Stimulated activated CD4-positive, alpha-beta T cell treated with anti-CD3 and anti-CD28 coated beads, Interleukin-4, amount 100 ng/mL, for 1 hour (primary cell): ENCODE data around the gene SH3BP1.

Source experiments
- DNase-seq: peaks from one replicate; pipeline ENCODE4 v3.0.0-alpha.2; 2020

The SH3BP1 gene

DNA sequence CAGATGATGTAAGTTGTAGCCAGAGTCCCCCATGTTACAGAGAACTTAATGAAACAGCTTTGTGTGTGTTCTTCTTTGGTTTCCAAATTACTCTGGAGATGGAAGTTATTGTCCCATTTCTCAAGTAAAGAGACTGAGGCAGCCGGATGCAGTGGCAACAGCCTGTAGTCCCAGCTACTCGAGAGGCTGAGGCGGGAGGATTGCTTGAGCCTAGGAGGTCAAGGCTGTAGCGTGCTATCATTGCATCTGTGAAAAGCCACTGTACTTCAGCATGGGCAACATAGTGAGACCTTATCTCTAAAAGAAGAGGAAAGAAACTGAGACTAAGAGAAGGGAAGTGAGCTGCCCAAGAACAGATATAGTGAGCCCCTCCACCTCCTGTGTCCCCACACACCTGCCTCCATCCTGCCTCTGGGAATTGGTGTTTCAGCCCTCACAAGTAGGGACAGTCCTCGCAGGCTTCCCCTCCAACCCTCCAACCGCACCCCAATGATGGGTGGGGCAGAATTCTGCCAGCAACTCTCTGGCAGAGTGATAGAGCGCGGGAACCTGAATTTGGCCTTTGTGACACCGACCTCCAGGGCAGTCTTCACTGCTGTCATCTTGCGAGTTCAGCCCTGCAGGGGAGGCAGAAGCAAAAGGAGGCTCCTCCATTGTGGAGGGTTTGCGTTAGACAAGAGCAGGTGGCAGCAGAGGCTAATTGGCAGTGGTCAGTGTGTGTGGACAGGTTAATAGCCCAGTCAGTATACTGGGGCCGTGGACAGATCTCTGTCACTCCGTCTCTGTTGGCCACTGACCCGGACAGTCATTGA, 20.6 kb downstream of the SH3BP1 start:
- no peak for DNase-seq

DNA sequence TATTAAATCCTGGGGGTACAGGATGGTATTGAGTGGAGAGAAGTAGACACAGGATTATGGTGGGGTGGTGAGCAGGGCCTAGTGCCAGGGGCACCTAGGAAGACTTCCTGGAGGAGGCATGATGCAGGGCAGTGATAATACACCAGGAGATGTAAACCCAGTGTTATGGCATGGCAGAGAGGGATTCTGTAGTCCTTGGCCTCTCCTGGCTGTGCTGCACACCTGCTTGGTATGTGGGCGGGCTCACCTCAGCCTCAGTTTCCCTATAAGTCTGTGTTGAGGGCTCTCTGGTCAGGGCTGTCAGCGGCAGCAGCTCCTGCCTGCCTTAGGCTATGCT, 21.2 kb downstream of the SH3BP1 start:
- DNase-seq: no peak

DNA sequence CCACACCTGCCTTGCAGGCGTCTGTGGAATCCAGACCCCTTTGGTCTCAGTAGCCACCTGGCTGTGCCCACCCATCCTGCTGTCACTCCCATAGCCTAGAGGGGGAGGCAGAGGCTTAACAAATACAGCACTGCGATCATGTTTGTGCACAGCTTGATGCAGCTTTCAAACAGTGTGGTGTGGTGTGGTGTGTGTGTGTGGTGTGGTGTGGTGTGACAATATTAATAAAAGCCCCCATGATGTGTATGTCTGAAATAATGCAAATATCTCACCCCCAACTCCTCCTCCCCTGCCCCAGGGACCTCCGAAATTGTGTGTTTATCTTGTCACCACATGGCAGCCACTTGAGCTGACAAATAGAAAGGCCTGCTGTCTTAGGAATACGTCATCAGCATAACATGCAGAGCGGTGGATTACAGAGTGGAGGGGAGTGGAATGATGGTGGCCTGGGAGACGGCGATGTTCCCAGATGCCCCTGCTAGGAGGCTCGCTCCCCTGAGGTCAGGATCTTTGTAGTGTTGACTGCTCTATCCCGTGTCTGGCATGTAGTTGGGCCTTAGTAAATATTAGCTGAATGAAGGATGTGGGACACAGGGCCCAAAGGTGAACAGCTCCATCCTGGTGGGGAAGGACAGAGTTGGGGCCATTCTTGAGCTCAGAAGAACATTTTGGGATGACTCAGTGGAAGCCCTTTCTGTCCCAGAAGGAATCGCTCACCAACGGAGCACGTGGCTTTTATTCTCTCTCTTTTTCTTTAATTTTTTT, 21.9 kb downstream of the SH3BP1 start:
- DNase-seq: no peak

DNA sequence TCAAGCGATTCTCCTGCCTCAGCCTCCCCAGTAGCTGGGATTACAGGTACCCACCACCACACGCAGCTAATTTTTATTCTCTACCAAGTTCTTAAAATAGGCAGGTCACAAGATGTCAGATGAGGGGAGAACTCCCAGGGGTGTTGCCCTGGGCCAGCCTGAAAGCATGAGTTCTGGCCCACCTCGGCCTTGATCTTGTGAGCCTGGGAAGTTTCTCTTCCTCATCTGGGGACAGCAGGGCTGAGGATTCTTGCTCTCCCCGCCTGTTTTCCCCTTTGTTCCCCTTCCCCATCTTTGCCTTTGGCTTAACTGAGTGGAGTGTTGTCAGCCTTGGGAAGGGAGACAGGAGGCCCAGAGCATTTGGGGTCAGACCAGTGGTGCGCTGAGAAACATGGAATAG, 22.6 kb downstream of the SH3BP1 start:
- DNase-seq: no peak

DNA sequence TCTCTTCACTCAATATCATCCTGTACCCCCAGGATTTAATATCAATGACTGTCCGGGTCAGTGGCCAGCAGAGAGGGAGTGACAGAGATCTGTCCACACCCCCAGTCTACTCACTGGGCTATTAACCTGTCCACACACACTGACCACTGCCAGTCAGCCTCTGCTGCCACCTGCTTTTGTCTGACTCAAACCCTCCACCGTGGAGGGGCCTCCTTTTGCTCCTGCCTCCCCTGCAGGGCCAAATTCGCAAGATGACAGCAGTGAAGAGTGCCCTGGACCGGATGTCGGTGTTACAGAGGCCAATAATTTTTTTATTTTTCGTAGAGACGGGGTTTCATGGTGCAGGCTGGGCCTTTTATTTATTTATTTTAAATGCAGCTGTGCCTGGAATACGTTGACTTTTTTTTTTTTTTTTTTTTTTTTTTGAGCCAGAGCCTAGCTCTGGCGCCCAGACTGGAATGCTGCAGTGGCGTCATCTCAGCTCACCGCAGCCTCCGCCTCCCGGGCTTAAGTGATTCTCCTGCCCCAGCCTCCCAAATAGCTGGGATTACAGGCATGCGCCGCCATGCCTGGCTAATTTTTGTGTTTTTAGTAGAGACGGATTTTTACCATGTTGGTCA, 24.2 kb downstream of the SH3BP1 start:
- no peak for DNase-seq

DNA sequence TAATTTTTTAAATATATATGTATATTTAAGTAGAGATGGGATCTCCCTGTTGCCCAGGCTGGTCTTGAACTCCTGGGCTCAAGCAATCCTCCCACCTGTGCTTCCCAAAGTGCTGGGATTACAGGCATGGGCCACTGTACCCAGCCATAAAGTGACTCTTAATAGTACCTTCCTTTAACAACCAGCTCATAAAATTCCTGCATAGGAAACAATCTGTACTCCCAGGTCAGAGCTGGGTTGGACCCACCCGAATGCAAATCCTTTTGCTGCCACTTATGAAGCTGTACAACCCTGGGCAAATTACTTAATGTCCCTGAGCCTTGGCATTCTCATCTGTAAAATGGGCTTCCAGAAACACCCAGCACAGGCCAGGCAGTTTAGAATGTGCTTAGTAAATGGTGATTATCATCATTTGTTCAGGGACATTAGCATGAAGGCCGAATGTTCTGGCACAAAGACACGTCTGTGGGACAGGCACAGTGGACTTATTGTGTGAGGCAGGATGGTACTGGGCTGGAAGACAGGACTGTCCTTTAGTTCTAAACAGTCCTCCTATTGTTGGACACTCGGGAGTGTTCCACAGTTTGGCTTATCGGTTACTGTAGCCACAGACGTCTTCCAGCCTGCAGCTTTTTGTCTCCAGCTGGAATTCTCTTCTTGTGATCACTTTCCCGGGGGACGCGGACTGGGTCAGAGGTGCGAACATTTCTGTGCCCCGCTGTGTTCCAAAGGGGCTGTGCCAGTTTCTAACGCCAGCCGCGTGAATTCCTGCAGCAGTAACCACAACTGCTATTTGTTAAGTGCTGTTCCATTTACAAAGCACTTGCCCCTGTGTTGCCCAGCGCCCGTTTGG, 25.0 kb downstream of the SH3BP1 start:
- DNase-seq: no peak

DNA sequence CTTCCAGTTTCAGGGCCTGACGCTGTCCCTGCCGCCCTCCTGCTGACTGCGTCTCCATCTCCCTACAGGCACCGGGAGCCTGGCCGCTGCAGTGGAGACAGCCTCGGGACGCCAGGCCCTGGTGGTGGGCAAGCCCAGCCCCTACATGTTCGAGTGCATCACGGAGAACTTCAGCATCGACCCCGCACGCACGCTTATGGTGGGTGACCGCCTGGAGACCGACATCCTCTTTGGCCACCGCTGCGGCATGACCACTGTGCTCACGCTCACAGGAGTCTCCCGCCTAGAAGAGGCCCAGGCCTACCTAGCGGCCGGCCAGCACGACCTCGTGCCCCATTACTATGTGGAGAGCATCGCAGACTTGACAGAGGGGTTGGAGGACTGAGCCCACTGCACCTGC, 26.0 kb downstream of the SH3BP1 start:
- DNase-seq: no peak

DNA sequence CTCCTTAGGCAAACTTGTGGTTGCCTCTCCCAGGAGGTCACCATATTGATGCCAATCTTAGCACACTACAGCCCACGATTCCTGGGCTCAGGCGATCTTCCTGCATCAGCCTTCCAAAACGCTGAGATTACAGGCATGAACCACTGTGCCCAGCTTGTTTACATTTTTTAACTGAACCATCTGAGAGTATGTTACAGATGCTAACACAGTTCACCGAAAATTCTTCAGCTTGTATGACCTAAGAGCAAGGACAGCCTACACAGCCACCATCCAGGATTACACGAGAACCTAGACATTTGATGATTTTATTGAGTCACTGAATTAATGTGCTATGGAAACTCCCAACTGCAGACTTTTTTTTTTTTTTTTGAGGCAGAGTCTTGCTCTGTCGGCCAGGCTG, 30.1 kb downstream of the SH3BP1 start:
- DNase-seq: no peak

DNA sequence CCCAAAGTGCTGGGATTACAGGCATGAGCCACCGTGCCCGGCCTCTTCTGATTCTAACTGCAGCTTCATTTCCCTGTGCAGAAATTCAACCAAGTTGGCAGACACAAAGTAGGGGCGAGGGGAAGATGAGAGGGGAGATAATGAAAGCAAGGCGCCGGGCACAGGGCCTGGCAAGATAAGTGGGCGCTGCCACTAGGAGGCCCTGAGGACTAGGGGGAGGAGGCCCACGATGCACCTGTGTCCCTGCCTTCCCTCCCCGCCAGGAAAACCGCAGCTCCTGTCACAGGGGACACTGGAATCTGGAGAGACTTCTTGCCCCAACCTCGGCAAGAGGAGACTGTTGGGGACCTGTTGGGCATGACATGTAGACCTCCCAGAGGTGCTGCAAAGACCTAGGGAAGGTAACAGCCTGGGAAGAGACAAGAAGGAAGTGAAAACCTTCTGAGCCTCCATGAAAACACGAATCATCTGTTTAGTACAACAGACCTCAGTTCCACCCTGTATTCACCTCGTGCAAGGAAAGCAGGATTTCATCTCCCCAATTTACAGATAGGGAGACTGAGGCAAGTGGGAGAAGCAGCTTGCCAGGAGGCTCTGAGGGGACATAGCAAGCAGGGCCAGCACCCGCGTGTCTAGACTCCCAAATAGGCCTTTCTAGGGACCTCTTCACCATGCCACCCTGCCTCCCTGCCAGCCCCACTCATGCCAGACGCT, 32.9 kb downstream of the SH3BP1 start:
- no peak for DNase-seq

DNA sequence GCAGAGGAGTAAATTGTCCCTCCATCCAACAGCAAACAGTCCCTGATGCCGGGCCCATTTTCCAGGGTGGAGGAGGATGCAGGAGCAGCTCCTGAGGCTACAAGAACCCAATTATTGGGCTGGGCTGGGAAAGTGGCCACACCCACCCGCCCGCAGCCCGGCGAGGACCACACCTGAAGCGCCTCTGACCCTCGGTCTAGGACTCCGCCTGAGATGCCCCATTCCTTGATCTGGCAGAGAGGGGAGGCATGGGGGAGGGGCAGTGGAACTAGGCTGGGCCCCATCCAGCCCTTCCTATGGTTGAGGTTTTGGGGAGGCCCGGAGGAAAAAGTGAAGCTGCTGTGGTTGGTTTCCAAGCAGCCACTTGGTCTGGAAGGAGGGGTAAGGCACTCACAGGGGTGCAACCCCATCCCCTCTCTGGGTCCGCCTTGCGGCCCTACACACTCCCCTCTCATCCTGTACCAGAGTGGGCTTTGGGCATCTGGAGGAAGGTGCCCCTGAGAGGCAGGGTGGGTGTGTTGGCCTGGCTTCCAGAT, 33.5 kb downstream of the SH3BP1 start:
- no peak for DNase-seq

DNA sequence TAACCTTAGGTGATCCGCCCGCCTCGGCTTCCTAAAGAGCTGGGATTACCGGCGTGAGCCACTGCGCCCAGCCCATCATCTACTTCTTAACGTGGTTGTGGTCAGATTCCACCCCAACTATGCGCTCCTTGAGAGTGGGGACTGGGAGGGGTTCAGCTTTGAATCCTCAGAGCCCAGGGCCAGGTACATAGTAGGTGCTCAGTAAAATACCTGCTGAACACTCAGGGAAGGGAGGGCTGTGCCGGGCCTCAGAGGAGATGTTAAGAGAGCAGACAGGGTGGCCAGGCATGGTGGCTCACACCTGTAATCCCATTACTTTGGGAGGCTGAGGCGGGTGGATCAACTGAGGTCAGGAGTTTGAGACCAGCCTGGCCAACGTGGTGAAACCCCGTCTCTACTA, 34.8 kb downstream of the SH3BP1 start:
- DNase-seq: no peak

DNA sequence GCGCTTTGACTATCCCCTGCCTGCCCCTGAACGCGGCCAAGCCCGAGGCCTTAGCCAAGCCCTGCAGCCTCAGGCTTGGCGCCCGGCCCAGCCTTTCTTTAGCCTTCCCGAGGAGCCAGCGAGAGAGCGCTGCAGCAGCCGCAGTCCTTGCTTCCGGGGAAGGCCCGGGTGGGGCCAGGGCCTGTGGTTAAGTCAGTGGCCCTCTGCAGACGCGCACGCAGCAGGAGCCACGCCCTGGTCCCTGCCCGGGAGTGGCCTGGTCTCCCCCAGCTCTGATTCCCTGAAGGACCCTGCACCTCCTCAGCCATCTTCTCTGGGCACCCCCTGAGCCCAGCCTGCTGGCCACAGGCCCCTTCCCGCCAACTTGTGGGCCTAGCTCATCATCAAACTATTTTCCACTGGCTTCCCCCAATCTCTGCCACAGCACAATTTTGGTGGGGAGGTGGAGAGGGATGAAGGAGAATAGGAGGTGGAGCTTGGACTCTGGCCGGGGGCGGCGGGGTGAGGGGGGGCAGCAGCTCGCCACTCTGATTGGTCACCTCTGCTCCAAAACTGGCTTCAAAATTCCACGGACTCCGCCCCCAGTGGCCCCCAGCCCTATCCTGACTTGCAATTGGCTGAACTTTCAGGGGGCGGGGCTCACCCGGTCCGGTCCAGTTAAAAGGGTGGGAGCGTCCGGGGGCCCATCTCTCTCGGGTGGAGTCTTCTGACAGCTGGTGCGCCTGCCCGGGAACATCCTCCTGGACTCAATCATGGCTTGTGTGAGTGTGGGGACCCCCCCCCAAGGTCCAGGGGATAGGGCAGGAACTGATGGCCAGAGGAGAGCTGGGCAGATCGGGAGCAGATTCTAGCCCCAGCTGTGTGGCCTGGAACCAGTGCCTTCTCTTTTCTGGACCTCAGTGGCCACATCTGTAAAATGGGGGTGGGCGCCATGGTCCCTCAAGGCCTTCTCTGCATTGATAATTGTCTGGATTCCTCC, 35.8 kb downstream of the SH3BP1 start, which contains the start of gene LGALS1:
LGALS1 (plus strand) TSS at position 686 of the 979 bp plus-strand sequence; CDS start at position 753, 67 bp downstream.
- peak; percentile 46 for DNase-seq

DNA sequence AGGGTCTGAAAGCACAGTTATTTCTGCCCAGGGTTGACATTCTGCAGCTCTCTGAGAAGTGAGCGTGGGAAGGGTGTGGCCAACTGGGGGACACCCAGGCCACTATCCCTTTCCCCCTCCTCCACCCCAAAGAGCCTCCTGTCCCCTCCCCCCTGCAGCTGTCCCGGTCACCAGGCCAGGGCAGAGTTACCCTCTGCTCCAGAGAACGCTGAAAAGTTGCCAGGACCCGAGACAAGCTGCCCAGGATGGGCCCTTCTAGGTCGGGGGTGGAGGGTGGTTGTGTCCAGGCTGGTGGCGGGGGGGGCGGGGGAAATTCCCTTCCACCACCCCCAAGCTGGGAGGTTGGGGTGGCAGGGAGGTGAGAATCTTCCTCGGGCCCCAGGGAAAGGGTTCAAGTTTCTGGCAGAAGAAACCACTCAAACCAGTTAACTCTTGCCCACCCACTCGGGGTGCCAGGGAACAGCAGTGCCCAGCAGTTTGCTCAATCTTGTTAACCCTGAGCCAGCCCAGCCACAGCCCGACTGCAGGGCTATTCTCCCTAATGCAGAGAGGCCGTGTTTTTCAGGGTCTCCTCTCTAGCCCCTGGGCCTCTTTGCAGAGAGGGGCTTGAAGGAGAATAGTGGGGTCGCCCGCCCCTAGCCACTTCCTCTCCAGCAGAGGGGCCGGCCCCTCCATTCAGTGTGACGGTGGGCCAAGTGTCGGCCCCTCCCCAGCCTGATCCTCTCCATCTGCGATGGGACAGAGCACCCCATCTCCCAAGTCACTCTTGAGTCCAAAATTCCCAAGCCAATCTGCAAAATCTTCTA, 36.7 kb downstream of the SH3BP1 start:
- DNase-seq: no peak

DNA sequence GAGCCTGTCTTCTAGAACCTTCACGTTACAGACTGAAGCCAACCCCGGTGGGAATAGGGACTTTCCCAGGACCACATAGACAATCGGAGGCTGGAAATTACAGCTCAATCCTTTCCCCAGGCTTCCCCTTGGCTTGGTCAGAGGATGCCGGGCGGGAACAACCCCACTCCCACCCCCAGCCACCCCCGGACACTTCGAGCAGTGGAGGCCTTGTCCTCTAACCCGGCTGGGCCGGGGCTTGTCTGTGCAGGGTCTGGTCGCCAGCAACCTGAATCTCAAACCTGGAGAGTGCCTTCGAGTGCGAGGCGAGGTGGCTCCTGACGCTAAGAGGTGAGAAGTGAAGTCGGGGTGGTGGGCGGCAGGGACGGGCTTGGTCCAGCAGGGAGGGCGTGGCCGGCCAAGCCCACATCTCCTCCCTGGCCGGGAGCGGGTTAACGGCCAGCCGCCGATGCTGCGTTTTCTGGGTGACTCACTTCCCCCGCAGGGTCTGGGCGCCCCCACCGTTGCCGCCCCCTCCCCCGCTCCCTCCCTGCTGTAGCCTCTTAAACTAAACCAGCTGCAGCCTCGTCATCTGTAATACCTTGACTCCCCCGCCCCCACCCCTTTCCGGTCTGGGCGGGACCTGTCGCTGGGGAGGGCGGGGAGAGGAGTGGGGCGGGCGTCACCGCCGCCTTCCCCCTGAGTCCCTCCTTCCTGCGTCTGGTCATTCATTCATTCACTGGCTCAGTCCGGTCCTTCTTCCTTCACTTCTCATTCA, 37.4 kb downstream of the SH3BP1 start:
- DNase-seq: peak; percentile 92

DNA sequence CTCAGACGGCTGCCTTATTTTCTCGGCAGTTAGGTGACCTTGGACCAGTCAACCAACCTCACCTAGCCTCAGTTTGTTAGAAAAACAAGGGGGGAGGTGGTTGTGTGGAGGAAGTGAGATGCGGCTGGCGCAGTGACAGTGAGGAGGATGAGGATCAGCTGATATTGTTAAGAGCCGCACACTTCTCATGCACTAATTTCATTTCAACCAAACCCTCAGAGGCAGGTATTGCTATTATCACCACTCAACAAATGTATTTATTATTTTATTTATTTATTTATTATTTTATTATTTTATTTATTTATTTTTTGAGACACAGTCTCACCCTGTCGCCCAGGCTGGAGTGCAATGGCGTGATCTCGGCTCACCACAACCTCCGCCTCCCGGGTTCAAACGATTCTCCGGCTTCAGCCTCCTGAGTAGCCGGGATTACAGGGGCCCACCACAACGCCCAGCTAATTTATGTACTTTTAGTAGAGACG, 38.1 kb downstream of the SH3BP1 start:
- DNase-seq: no peak

DNA sequence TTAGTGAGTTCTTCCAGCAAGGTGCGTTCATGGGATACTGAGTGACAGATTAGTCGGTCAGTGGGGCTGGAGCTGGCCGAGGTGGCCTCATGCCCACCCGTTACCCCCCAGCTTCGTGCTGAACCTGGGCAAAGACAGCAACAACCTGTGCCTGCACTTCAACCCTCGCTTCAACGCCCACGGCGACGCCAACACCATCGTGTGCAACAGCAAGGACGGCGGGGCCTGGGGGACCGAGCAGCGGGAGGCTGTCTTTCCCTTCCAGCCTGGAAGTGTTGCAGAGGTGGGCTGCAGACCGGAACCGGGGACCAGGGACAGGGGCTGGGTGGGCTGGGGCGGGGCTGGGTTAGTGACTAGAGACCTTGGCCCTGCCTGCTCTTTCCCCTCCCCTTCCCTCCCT, 38.9 kb downstream of the SH3BP1 start:
- no peak for DNase-seq

DNA sequence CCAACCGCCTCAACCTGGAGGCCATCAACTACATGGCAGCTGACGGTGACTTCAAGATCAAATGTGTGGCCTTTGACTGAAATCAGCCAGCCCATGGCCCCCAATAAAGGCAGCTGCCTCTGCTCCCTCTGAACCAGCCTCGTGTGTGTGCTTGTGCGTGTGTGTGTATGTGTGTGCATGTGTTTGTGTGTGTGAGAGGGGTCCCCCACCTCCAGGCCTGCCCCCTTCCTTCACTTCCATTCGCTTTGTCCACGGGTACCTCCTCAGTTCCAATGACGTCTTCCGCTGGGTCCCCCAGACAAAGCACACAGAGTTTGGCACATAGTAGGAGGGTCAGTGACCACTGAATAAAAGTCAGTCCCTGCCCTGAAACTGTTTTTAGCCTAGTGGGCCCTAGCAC, 40.2 kb downstream of the SH3BP1 start:
- DNase-seq: no peak

DNA sequence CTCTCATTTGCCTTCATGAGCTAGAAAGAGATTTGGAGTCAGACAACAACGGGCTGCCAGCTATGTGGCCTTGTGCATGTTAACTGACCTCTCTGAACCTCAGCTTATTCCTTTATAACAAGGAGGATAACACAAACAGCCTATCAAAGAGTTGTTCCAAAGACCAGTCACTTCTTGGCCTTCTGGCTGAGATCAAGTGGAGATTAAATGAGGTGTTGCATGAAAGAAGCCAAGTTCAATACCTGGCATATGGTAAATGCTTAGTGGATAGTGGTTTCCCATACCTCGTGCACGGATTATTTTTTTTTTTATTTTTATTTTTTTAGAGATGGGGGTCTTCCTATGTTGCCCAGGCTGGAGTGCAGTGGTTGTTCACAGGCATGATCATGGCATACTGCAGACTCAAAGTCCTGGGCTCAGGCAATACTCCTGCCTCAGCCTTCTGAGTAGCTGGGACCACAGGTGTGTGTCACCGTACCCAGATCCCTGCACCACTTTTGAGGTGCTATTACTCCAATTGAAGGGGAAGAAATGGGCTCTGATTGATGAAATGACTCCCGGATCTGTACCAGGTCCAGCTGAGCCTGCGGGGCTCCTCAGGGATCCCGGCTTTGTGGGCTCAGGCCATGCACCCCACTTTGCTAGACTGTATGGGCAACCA, 40.9 kb downstream of the SH3BP1 start:
- DNase-seq: no peak
